ENCODE measurements around the gene LAMA4.
"Not testable (repeated sequence)": the region's sequence is repeated elsewhere in the genome, so short reads cannot be mapped to it uniquely, and the experiment has no call there.

Gene LAMA4

DNA sequence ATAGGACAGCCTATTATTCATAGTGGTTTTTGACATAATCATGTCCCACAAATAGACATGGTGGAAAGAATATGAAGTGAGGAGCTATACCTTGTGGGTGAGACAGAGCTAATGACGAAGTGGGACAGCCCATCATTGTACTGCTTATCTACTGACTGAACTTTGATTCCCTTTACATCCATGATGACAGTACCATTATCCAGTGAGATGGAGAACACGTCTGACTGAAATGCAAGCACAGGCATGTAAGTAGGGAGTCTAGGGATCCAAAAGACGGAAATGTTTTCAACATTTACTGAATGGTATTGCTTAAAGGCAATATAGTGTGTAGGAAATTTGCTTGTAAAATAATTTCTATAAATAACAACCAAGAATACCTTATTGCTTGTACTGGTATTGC is 123.5 kb downstream of the LAMA4 start:
- no peak for DNase-seq

DNA sequence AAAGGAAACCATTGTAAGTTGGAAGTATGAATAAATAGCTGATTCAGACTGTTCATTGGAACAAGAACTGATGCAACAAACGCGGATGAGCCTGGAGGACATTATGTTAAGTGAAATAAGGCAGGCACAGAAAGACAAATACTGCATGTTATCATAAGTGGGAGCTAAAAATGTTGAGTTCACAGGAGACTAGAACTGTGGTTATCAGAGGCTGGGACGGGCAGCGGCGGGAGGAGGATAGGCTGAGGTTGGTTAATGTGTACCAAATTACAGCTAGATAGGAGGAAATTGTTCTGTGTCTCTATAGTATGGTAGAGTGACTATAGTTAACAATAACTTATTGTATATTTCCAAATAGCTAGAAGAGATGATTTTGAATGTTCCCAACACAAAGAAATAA is 126.2 kb downstream of the LAMA4 start:
- no peak for DNase-seq

DNA sequence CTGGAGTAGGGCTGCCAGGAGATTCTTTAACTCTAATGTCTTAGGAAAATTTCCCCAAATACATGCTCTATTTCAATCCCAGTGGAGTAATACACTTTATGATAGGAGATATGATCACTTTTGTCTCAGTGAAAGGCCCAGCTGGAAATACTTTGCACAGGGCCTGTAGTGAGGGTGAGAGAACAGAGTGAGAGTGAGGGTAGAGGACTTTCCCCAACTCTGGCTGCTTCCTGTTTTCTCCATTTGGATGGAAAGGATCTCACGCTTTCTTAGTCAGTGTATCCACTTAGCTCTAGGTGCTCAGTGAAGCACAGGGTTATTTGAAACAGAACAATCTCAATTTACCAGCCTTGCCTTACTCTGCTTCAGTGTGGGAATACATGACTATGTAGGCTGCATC is 130.4 kb downstream of the LAMA4 start:
- DNase-seq = no peak

DNA sequence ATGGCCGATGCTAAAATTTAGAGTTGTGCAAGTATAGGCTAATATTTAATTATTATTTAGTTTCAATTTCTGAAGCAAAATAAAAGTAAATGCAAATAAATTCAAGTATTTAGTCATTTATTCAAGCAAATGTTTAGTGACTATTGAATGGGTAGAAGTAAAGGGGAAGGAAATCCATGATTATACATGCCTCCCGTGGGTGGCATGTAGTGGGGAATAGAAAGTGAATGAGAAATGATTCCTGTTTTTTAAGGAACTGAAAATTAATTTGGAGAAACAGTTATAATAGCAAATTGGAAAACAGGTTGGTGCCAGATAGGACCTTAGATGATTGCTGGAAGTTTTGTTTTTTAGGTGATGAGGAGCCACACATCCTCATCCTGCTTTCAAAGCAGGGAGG is 131.6 kb downstream of the LAMA4 start:
- DNase-seq = no peak

DNA sequence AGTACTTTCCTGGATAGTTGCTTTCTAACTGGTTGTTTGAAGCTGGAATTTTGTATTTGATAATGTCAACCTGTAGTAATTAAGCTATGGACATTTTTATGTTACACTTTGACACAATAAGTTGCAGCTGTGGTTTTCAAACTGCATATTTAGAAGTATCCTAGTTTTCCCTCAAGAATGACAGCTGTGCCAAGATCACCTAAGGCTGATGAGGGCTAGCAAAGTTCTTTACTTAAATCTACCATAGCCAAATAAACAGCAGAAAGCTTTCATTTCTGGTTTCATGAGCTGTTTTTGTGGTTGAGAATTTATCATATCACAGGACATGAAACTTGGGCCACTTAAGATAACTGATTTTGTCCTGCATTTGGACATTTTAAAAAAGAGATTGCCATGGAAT is 136.3 kb downstream of the LAMA4 start:
- no peak for DNase-seq

DNA sequence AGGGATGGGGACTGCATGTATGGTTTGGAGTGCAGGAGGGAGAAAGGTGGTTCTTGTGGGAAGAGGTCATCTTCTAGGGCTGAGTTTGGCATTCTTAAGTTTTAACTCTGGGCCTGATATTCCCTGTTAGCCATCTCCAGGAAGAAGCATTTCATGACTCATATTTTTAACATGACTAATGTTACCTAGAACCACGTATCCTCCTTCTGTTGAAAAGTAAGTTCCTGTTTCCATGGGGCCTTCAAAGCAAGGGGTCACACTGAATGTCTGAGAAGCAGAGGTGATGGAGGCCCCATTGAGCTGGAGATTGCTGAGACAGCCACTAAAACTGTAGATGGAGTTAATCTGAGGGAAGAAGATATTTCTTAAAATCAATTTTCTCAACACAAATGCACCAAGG is 136.8 kb downstream of the LAMA4 start:
- DNase-seq = no peak

DNA sequence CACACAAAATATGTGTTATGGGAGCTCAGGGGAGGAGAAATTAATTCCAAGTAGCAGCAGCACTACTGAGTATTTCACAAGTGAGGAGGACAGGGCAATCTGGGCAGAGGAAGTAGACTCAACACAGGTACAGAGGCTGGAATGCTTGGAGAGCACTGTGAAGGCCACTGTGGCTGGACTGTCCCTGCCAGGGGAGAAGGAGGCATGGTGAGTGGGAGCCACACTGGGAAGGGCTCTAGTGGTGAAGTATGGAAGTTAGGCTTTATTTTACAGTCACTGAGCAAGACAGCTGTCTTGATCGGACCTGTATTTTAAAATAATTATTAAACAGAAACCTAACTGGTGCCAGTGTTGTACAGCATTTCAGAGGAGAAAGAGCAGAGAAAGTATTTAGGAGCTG is 138.1 kb downstream of the LAMA4 start:
- no peak for DNase-seq

DNA sequence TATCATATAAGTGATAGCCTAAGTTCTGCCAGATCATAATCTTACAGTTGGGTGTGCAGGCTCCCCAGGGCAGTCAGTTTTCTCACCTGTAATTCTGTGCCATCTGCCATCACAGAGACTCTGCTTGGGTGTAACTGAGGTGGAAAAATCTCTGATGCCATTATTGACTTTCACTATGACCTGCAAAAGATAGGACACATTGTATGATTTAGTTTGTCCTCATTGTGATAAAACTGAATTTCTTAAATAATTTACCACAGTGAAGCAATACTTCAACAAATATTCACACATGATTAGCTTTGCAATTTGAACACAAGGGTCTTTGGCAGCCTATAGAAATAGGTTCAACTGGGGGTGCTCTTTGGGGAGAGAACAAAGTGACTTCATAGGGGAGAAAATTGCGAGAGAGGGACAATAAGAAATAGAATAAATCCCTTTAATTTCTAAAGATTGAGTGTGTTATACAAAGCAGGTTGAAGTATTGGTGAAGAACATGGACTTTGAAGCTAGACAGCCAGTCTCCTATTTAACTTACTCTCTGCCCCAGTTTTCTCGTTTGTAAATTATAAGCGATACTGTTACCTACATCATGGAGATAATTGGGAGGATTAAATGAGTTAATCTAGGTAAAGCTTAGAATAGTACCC is 139.7 kb downstream of the LAMA4 start:
- no peak for DNase-seq

DNA sequence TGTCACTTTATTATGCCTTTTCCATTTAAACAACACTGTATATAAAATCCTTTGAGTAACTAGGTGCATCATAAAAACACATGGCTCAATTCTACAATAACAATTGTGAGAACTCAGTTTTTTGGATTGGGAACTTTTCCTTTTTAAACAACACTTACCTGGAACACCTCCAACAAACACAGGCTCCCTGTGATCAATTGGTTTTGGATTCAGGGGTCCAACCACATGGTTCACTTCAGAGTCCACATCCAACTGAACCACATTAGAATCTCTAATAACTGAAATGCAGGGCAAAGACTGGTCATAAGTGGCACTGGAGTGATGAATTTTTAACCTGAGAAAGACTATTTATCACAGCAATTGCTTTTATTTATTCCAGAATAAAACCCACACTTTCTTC is 140.4 kb downstream of the LAMA4 start:
- DNase-seq = no peak

DNA sequence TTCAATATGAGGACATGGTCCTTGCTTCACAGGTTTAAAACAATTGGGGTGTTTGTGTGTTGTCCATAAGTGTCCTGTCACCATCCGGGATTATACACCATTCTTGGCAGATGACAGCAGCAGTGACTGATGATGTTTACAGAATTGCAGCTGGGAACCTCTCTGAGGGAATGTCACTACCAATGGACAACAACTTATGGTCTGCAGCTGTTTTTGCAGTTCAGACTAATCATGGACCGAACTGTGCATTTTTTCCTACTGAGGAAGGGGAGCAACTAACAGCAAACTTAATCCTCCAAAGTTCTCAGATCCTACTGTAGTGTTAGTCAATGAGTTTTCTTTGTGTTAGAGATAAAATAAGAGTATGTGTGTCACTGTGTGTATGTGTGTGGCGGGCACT is 140.9 kb downstream of the LAMA4 start:
- DNase-seq = no peak

DNA sequence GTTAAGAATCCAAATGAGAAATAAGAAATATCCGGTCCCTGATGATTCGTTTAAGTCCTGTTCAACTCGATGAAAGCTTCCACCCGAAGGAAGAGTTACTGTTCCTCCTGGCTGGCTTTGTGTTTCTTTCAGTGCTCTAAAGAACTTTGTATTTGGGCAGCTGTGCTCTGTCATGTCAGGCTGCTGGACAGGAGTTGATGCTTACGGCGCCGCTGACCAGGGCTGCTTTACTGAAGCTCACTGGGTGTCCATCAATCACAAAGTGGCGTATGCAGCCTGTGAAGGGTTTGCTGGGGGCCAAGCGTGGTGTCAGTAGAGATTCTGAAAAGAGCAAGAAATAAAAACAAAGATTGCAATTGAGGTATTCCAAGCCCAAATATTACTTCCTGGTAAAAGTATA is 145.1 kb downstream of the LAMA4 start:
- DNase-seq = no peak

DNA sequence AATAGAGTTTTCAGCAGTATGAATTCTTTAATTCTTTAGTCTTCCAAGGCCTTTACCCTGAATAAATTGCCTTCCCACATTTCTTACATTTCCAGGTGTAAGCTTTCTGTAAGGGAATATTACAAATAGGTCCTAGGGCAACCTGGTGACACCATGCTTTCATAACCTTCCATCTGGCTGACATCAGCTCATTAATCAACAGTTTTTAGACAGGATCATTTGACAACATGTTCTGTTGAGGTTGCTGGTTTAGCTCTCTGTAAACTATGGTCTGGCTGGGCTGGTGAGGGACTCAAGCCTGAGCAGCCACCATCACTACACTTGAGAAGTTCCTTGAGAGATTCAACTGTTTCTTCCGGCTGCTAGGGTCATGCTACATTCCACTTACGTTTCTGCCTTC is 147.8 kb downstream of the LAMA4 start:
- DNase-seq = no peak

DNA sequence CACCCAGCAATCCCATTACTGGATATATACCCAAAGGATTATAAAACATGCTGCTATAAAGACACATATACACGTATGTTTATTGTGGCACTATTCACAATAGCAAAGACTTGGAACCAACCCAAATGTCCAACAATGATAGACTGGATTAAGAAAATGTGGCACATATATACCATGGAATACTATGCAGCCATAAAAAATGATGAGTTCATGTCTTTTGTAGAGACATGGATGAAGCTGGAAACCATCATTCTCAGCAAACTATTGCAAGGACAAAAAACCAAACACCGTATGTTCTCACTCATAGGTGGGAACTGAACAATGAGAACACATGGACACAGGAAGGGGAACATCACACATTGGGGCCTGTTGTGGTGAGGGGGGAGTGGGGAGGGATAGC is 148.3 kb downstream of the LAMA4 start:
- DNase-seq = not testable (repeated sequence)

DNA sequence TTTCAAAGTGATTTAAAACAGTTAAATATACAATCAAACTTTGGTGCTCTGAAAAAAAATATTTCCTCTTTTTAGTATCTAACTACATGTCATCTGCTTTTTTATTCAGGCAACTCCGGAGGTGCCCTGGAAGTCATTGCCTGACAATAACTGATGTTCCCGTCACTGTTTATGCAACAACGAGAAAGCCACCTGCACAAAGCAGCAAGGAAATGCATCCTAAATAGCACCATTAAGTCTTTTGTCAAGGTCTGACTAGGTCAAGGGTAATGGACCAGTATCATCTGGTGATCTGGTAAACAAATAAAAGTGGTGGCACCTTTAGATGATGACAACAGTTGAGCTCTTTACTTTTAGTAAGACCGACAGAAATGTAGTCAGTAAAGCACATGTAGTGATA is 153.8 kb downstream of the LAMA4 start:
- no peak for DNase-seq

DNA sequence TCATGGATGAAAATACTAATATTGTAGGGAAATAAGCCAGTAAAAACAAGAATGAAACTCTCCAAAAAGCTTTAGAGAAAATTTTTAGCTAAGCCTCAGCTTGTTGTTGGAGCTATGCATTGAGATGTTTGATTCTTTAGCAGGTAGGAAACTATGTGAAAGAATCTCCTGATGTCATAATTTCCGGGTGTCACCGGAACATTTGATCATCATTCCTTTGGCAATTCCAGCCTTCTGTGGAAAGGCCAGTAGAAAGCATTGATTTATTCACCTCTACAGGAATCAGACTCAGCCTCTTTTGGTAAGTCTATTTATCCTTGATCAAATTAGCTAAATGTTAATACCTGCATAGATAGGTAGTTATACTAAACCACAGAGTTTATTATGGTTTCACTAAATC is 157.5 kb downstream of the LAMA4 start:
- DNase-seq = no peak

DNA sequence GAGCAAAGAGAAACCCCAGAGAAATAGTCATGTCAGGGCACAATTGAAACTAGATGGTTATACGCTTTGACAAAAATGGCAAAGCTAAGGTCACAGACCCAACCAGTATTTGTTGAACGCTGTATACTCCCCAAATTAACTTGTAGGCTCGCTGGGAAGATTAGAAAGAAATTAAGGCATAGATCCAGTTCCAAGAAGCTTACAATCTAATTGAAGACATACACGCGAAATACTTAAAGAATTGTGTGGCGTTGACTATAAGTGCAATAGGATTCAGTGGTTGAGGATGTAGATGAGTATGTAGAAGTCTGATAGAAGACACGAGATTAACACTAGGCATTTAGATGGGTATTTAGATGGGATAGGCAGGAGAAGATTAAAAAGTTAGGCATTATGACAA is 166.5 kb downstream of the LAMA4 start:
- DNase-seq = no peak

DNA sequence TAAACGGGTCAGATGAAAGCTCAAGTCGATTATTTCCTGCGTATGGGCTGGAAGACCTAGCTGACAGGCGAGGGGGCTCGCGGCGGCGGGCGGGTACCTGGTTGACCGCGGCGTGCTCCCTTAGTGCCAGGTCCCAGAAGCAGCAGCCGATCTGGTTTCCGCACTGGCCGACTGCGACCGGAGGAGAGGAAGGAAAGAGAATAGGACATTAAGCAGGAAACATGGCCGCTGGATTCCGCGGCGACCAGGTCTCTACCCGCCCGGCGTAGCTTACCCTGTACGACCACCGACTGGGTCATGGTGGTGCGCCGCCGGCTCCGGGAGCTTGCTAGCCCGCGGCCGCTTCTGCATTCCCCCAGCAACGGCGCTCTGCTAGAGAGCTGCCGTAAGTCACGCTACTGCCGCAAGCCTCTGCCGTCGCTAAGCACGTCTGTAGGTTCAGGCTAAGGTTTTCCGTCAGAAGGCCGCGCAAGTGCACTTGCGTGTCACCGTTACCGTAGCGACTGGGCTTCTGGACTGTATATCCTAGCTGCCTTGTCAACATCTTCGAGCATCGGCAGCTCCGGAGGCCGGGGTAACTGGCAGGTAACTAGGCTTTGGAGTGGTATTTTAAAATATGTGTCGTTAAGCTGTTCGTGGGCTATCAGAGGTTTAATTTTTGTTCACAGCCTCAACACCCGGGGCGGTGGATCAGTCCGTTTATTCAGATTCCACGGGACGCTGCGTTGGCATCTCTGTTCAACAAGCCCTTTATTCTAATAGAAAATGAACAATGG is 167.0 kb downstream of the LAMA4 start, which contains the start of the genes FAM229B and TUBE1:
Gene FAM229B (plus strand): TSS at position 456 of the 776 bp plus-strand sequence. CDS start 11,693 bp downstream, outside the sequence.
Gene TUBE1 (minus strand): TSS at position 347 of the 776 bp plus-strand sequence. CDS start 48 bp downstream, at position 299.
- DNase-seq = peak; percentile 56 to 80 (median 74)

DNA sequence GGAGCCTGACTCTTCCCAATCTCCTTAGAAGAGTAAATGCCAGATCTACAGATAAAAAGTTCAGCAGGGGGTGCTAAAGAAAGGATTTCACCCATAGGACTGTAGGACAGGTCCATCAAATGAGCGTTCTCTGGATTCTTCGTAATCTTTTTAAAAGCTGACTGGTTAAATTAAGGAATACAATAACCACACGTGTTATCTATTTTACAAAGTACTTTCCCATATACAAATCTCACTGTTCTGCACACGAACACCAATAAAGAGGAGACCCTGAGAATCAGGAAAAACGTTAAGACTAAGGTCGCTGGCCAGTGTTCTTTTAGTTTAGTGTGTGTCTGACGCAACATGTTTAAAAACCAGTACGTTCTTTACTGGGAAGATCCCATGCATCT is 167.6 kb downstream of the LAMA4 start:
- DNase-seq = no peak

DNA sequence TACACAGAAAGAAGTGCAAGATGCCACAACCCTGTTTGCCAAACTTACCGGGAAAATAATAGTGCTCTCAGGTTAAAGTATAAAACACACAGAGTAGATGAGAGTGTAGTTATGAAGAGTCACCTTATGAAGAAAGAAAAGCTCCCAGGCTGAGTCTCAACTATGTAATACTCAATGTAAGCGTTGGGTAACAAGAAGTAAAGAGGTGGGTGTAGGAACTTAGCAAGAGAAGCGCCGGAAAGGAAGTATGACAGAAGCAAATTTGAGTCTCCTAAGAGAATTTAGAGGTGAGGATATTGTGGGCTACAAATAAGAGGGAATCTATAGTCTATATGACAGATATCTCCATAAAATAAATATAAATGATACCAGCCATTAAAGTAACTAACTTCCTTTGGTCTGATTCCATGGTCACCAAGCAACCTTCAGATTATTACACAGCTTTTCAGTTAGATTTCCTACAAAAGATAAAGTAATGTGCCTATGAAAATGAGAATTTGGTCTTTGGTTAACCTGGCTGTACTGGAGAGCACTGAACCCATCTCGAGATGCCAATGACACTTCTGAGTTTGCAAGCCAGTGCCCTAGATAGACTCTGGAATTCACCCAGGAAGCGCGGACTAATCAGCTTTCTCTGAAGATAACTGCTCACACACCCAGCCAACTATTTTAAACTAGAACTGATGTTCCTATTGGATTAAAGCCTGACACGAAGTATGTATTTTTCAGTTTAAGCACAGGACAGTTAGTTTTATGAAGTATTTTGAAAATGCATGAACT is 168.9 kb downstream of the LAMA4 start:
- no peak for DNase-seq

DNA sequence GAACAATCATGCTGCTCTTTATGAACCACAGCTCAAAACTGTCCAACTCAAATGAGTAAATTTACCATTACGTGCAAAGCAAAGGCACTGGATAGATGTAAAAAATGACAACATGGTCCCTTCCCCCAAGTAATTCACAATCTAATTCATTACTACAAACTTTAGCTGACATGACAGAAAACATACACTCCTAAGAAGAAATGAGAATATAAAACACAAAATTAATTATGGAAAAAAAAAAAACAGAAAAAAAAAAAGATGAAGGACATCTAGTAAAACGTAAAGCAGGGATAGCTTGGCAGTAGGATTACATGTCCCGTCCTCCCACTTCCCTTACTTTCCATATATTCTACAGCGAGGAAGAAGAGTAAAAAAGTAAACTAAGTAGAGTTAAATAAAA is 172.8 kb downstream of the LAMA4 start:
- DNase-seq = no peak

DNA sequence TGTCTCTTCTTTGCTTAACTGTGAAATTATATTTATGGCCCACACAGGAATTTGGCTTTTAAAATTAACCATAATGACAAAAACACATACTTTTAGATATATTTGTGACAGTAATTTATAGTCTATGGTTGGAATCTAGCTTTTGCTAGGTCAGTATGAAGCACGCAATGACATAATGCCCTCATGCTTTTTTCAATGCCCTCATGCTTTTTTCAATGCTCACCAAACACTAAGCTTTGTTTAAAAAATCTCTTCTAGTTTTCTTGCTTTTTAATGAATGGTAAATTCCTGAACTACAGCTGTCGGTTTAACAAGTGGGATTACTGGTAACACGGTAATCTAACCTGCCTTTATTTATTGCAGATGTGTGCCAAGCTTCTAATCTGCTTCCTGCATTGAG is 187.8 kb downstream of the LAMA4 start:
- no peak for DNase-seq

DNA sequence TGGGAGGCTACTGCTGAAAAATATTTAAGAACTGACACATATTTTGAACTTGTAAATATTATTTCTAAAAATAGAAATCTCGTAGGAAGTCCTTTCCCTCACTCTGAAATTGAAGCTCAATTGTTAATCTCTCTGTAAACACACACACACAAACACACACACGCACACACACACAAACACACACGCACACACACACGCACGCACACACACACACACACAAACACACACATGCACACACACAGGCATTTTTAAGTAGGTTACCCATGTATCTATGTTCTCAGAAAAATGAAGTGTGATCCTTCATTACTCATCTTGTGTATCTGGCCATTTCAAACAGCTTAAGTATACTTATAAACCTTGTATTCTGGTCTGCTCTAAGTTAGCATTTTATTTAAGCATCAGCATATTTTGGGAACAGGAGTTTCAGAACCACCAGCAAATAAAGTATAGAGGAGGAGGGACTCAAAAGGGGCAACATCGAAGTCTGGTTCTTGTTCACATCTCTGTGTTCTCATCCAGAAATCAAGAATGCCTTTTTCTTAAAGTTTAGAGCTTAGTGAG is 188.9 kb downstream of the LAMA4 start:
- DNase-seq = no peak

DNA sequence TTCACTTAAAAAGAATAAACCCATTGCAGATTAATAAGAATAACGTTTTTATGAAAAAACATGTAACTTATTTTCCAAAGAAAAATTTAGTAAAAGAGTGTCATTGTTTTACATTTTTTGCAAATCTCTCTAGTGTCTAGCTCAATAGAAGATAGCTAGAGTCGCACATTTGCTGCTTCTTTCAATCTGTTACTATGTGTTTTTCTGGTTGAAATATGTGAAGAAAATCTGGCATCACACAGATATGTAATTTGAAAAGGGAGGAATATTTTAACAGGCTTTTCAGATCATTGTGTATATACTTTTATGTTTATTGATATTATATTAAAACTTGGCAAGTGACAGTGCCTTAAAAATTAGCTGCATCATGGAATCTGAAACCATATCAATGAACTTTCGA is 191.4 kb downstream of the LAMA4 start:
- DNase-seq = no peak

DNA sequence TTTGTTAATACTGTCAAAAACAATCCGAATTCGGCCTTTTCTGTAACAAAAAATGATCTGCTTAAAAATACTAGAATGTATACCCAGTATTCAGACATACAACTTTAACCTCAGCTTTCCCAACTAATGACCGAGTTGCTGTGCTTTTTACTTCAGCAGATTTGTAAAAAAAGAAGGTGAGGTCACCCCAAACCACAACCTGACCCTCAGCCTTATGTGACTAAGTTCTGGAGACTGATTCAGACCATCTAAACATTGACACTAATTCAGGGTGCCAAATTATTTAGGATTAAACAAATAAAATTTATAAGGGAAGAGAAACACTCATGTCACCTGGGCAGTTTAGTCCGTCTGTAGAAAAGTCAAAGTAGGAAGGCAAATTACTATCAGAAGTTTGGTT is 192.8 kb downstream of the LAMA4 start:
- DNase-seq = no peak
